Suppressor macrophage (primary cell): ENCODE data around the gene RHBDF2.
A peak's percentile ranks its signal among the peaks of the same experiment; 100 is the strongest.

Experiments
- DNase-seq, 4 experiments: peaks; one replicate each; pipeline ENCODE4 v3.0.0-alpha.2; 2020 to 2022

Gene RHBDF2

GRCh38 chr17:76478730-76479514 is 22.3 kb downstream of the RHBDF2 start:
- DNase-seq: peak in 1 of 4 experiments; percentile 1

- peak in 1 of 4 experiments; percentile 5 for DNase-seq
These were observed 23.1 kb downstream of the RHBDF2 start for GRCh38 chr17:76478097-76478496.

GRCh38 chr17:76477576-76477975 is 23.6 kb downstream of the RHBDF2 start:
- peak in 1 of 4 experiments; percentile 2 for DNase-seq

- DNase-seq: no peak
These were observed 24.5 kb downstream of the RHBDF2 start for GRCh38 chr17:76476736-76477135.

- DNase-seq: no peak
These were observed 25.9 kb downstream of the RHBDF2 start for GRCh38 chr17:76475302-76475701.

- DNase-seq: peak in 1 of 4 experiments; percentile 1
These were observed 26.3 kb downstream of the RHBDF2 start for GRCh38 chr17:76474894-76475293.

GRCh38 chr17:76474238-76474637 is 27.0 kb downstream of the RHBDF2 start:
- no peak for DNase-seq

- peak in 3 of 4 experiments; percentile 41 to 55 (median 43) for DNase-seq
These were observed 27.7 kb downstream of the RHBDF2 start for GRCh38 chr17:76473541-76473985.

GRCh38 chr17:76472726-76473125 is 28.5 kb downstream of the RHBDF2 start:
- no peak for DNase-seq

- DNase-seq: no peak
These were observed 29.0 kb downstream of the RHBDF2 start for GRCh38 chr17:76472258-76472645.

- no peak for DNase-seq
These were observed 29.5 kb downstream of the RHBDF2 start for GRCh38 chr17:76471498-76472257.

- DNase-seq: peak in 1 of 4 experiments; percentile 3
These were observed 31.1 kb downstream of the RHBDF2 start for GRCh38 chr17:76469991-76470739.

- DNase-seq: peak in 1 of 4 experiments; percentile 4
These were observed 31.9 kb downstream of the RHBDF2 start for GRCh38 chr17:76469076-76469990.

GRCh38 chr17:76468634-76469010 is 32.6 kb downstream of the RHBDF2 start:
- DNase-seq: peak in 1 of 4 experiments; percentile 2

GRCh38 chr17:76467809-76468633 is 33.2 kb downstream of the RHBDF2 start:
- DNase-seq: peak in 1 of 4 experiments; percentile 17

GRCh38 chr17:76467366-76467765 is 33.9 kb downstream of the RHBDF2 start, which contains the start of gene AANAT:
Gene AANAT (plus strand): TSS chr17:76467603. CDS start chr17:76468747, 1,144 bp downstream.
- no peak for DNase-seq

GRCh38 chr17:76466775-76467130 is 34.5 kb downstream of the RHBDF2 start:
- DNase-seq: no peak

- DNase-seq: no peak
These were observed 38.5 kb downstream of the RHBDF2 start for GRCh38 chr17:76462556-76463290.

- DNase-seq: no peak
These were observed 39.3 kb downstream of the RHBDF2 start for GRCh38 chr17:76461765-76462555.
